Glutamatergic neuron (in vitro differentiated cells): ENCODE results near the gene LACTBL1. TPM values are rescaled to one million over a fixed set of nuclear protein-coding genes. Genes with fewer than 3 reads are reported as not detected.
A peak's percentile ranks its signal among the peaks of the same experiment; 100 is the strongest.
"Not testable (repeated sequence)": the region's sequence is repeated elsewhere in the genome, so short reads cannot be mapped to it uniquely, and the experiment has no call there.

Experiments
- DNase-seq: peaks from one replicate; pipeline ENCODE4 v3.0.0; 2022
- H3K27ac Mint-ChIP-seq: one replicate; pipeline ENCODE4 v1.8.0; 2020; ENCODE audit warnings: mild to moderate bottlenecking, mixed read lengths, inconsistent platforms; ENCODE audit not compliant: unreplicated experiment
- H3K27me3 Mint-ChIP-seq: one replicate; pipeline ENCODE4 v1.8.0; 2020; ENCODE audit warnings: mild to moderate bottlenecking, moderate library complexity, mixed read lengths, inconsistent platforms; ENCODE audit not compliant: unreplicated experiment
- H3K36me3 Mint-ChIP-seq: one replicate; pipeline ENCODE4 v1.8.0; 2020; ENCODE audit warnings: mild to moderate bottlenecking, mixed read lengths, inconsistent platforms; ENCODE audit not compliant: unreplicated experiment
- H3K4me1 Mint-ChIP-seq: one replicate; pipeline ENCODE4 v1.8.0; 2020; ENCODE audit warnings: mild to moderate bottlenecking, low read depth, mixed read lengths, inconsistent platforms; ENCODE audit not compliant: unreplicated experiment
- H3K4me3 Mint-ChIP-seq: one replicate; pipeline ENCODE4 v1.8.0; 2020; ENCODE audit warnings: mild to moderate bottlenecking, mixed read lengths, inconsistent platforms; ENCODE audit not compliant: unreplicated experiment
- H3K9me3 Mint-ChIP-seq: one replicate; pipeline ENCODE4 v1.8.0; 2020; ENCODE audit warnings: mild to moderate bottlenecking, moderate library complexity, mixed read lengths, inconsistent platforms; ENCODE audit not compliant: unreplicated experiment
- CTCF ChIP-seq: fragments of 200-600 bp; sonication (generic); IDR thresholded peaks from one replicate; pipeline ENCODE4 v1.5.0; 2021; ENCODE audit not compliant: partially characterized antibody, unreplicated experiment
- total RNA-seq: library from RNA; stranded (reverse); fragmentation: NEBNext Ultra II Directional; extraction: Animal tissue kit (Norgen Biotek cat#: 25700); gene quantifications from one replicate; pipeline ENCODE4 v1.2.1, GENCODE V29; 2021; ENCODE audit not compliant: unreplicated experiment

Gene LACTBL1
- total RNA-seq, 1 donor from 2014 or later: not detected

- Mint-ChIP-seq H3K9me3 (no peaks in the 10 kb centered on the region), H3K27me3 (no peaks in the 10 kb centered on the region), H3K4me3 (no peak overlapping the region), H3K27ac (no peak overlapping the region), H3K4me1 (no peaks in the 10 kb centered on the region), H3K36me3 (no peaks in the 10 kb centered on the region)
- DNase-seq: no peak
- TF ChIP-seq CTCF: no peak
These were observed 11.3 kb upstream of the LACTBL1 start for GRCh38 chr1:22983944-22984343.

DNA sequence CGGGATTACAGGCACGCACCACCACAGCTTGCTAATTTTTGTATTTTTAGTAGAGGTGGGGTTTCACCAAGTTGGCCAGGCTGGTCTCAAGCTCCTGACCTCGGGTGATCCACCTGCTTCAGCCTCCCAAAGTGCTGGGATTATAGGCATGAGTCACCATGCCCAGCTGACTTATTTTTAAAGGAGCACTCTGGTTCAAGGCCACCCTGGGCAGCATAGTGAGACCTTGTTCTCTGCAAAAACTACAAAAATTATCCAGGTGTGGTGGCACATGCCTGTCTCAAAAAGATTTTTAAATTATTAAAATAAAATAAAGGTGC lies 7.8 kb upstream of the LACTBL1 start:
- DNase-seq, H3K27ac Mint-ChIP-seq, H3K9me3 Mint-ChIP-seq, H3K4me1 Mint-ChIP-seq, H3K4me3 Mint-ChIP-seq, H3K27me3 Mint-ChIP-seq, H3K36me3 Mint-ChIP-seq: not testable (repeated sequence)

GRCh38 chr1:22978299-22978698 lies 5.6 kb upstream of the LACTBL1 start:
- Mint-ChIP-seq H3K27ac (no peak overlapping the region), H3K9me3 (peaks cover 6% of the 10 kb centered on the region)
- no peak for TF ChIP-seq CTCF

DNA sequence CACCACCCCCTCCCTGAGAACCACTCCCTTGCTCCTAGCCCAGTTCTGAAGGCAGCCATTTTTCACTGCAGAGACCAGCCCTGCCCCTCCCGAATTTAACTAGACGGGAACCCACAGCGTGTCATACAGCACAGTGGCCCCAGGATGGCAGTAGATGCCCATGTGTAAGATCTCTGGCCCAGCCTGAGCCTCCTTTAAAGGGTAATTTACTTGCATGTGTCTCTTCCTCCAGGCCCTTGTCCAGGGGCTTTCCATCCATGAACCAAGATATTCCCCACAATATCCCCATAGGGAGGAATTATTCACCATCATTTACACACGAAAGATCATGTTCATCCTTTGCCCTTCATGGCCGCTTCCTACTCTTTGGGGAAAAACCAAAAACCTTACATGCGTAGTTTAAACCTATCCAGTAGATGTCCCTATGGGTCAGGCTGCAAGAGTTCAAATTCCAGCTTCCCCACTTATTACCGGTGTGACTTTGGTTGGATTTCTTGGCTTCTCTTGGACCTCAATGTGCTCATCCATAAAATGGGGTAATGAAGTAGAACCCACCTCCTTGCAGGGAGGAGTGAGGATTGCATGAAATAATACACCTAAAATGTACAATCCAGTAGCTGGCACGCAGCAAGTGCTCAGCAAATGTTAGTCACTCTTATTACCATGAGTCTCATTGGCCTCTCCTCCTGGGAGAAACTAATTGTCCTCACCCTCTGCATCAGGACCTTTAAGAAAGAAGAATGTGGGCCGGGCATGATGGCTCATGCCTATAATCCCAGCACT lies 4.0 kb upstream of the LACTBL1 start:
- Mint-ChIP-seq H3K4me3 (no peak overlapping the region), H3K4me1 (peaks cover 10% of the 10 kb centered on the region), H3K27ac (peak overlapping the region; percentile 64), H3K36me3 (no peaks in the 10 kb centered on the region), H3K27me3 (peaks cover 1% of the 10 kb centered on the region), H3K9me3 (peaks cover 6% of the 10 kb centered on the region)
- TF ChIP-seq CTCF: peak; percentile 57
- peak; percentile 74 for DNase-seq

More at GRCh38 chr1:22978299-22978698, 5.6 kb upstream of the LACTBL1 start:
- Mint-ChIP-seq H3K27me3 (peaks cover 1% of the 10 kb centered on the region), H3K4me1 (peaks cover 4% of the 10 kb centered on the region), H3K36me3 (no peaks in the 10 kb centered on the region), H3K4me3 (no peak overlapping the region)
- no peak for DNase-seq

- Mint-ChIP-seq H3K4me3 (no peak overlapping the region), H3K9me3 (peaks cover 6% of the 10 kb centered on the region), H3K27me3 (peaks cover 3% of the 10 kb centered on the region), H3K4me1 (peaks cover 16% of the 10 kb centered on the region), H3K36me3 (no peaks in the 10 kb centered on the region), H3K27ac (peak overlapping the region; percentile 64)
- DNase-seq: no peak
- TF ChIP-seq CTCF: no peak
These were observed 3.4 kb upstream of the LACTBL1 start for GRCh38 chr1:22976127-22976460.
